Measurements from ENCODE around the gene OR6A2. TPM values are rescaled to one million over a fixed set of nuclear protein-coding genes. Genes with fewer than 3 reads are reported as not detected.

OR6A2 gene
- total RNA-seq, 1 experiment from 2014 or later = not detected

DNA sequence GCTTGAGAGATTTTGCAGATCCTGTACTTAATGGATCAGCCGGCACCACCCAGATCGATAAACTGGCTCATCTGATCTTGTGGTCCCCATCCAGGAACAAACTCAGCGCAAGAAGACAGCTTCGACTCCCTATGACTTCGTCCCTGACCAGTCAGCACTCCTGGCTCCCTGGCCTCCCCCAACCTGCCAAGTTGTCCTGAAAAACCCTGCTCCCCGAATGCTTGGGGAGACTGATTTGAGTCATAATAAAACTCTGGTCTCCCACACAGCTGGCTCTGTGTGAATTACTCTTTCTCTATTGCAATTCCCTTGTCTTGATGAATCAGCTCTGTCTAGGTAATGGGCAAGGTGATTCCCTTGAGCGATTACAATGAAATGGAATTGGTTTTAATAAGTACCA lies 57.2 kb downstream of the OR6A2 start:
- no peak for DNase-seq
- H3K27me3 ChIP-seq = peaks cover 8% of the 10 kb centered on the region

More for the DNA sequence above, 57.2 kb downstream of the OR6A2 start:
- no peaks in the 10 kb centered on the region for H3K9me3 ChIP-seq (replicated peaks)
- no peaks in the 10 kb centered on the region for H3K36me3 ChIP-seq
- no peak overlapping the region for H3K4me3 ChIP-seq
- H3K27ac ChIP-seq = no peak overlapping the region
- H3K4me1 ChIP-seq = no peaks in the 10 kb centered on the region

Other genes starting within 250 kb of the OR6A2 start
- 15.8 and 15.9 TPM in 2 replicates for gene RRP8, start 196.1 kb downstream of the OR6A2 start, total RNA-seq (2014; rRNA removed; shearing (Covaris generic))
- gene ILK, start 195.9 kb downstream of the OR6A2 start, total RNA-seq (2014; rRNA removed; shearing (Covaris generic)) = 73.7 and 81.4 TPM in 2 replicates
- 68.1 and 82.0 TPM in 2 replicates for gene TAF10, start 187.5 kb downstream of the OR6A2 start, total RNA-seq (2014; rRNA removed; shearing (Covaris generic))
- gene TPP1, start 180.3 kb downstream of the OR6A2 start, total RNA-seq (2014; rRNA removed; shearing (Covaris generic)) = 8.1 and 8.7 TPM in 2 replicates
- gene DCHS1, start 143.9 kb downstream of the OR6A2 start, total RNA-seq (2014; rRNA removed; shearing (Covaris generic)) = 9.5 and 9.6 TPM in 2 replicates
- gene MRPL17, start 116.3 kb downstream of the OR6A2 start, total RNA-seq (2014; rRNA removed; shearing (Covaris generic)) = 44.2 and 45.5 TPM in 2 replicates
- not detected in 2 replicates for gene OR2AG2, start 27.7 kb downstream of the OR6A2 start, total RNA-seq (2014; rRNA removed; shearing (Covaris generic))
- gene OR2AG1, start 16.7 kb downstream of the OR6A2 start, total RNA-seq (2014; rRNA removed; shearing (Covaris generic)) = not detected in 2 replicates
- not detected in 2 replicates for gene OR10A5, start 46.0 kb upstream of the OR6A2 start, total RNA-seq (2014; rRNA removed; shearing (Covaris generic))
- gene OR10A2, start 63.4 kb upstream of the OR6A2 start, total RNA-seq (2014; rRNA removed; shearing (Covaris generic)) = not detected in 2 replicates
- gene OR10A4, start 76.9 kb upstream of the OR6A2 start, total RNA-seq (2014; rRNA removed; shearing (Covaris generic)) = not detected in 2 replicates
- not detected in 2 replicates for gene OR2D2, start 92.8 kb upstream of the OR6A2 start, total RNA-seq (2014; rRNA removed; shearing (Covaris generic))
- gene OR2D3, start 121.3 kb upstream of the OR6A2 start, total RNA-seq (2014; rRNA removed; shearing (Covaris generic)) = not detected in 2 replicates
- not detected in 2 replicates for gene ZNF215, start 126.7 kb upstream of the OR6A2 start, total RNA-seq (2014; rRNA removed; shearing (Covaris generic))
- 0.20 and 0.61 TPM in 2 replicates for gene ZNF214, start 220.7 kb upstream of the OR6A2 start, total RNA-seq (2014; rRNA removed; shearing (Covaris generic))
- gene NLRP14, start 220.8 kb upstream of the OR6A2 start, total RNA-seq (2014; rRNA removed; shearing (Covaris generic)) = not detected in 2 replicates